ENCODE data around the gene TMEM221. TPM values are rescaled to one million over a fixed set of nuclear protein-coding genes. Genes with fewer than 3 reads are reported as not detected.

The TMEM221 gene
- total RNA-seq, 2 experiments from 2014 or later, result not detected

GRCh38 chr19:17436094-17436873, 12.2 kb downstream of the TMEM221 start:
- Mint-ChIP-seq H3K27me3 (no peaks in the 10 kb centered on the region), H3K27ac (no peak overlapping the region), H3K4me1 (ENCODE audit: low read depth) (no peaks in the 10 kb centered on the region)

GRCh38 chr19:17435218-17435617, 13.2 kb downstream of the TMEM221 start:
- H3K36me3 Mint-ChIP-seq (ENCODE audit: low read depth), result no peaks in the 10 kb centered on the region
- DNase-seq (no peak), ATAC-seq (no peak)
- H3K27me3 Mint-ChIP-seq, result no peaks in the 10 kb centered on the region
- CTCF ChIA-PET, result interaction anchor here (1.6 to 1.8 kb wide), 2 partner anchors 13 to 61 kb away, joined by 3 to 6 read pairs; no protein-coding TSS in a partner anchor
- no peak overlapping the region for H3K4me3 Mint-ChIP-seq
- no peak for TF ChIP-seq CTCF (IDR thresholded peaks at IDR 0.05)
- intact Hi-C loops (cut with micrococcal nuclease), result no loop called here
- no peaks in the 10 kb centered on the region for H3K9me3 Mint-ChIP-seq
- H3K27ac Mint-ChIP-seq, result no peak overlapping the region
- POLR2A ChIA-PET, result no interaction called here
- H3K4me1 Mint-ChIP-seq (ENCODE audit: low read depth), result no peaks in the 10 kb centered on the region

More at GRCh38 chr19:17436094-17436873, 12.2 kb downstream of the TMEM221 start:
- Mint-ChIP-seq H3K36me3 (ENCODE audit: low read depth) (no peaks in the 10 kb centered on the region), H3K9me3 (no peaks in the 10 kb centered on the region), H3K4me3 (no peak overlapping the region)
- ChIA-PET POLR2A (interaction anchor here (0.6 to 1.2 kb wide), 2 partner anchors 18 to 30 kb away, joined by 3 read pairs; no protein-coding TSS in a partner anchor), CTCF (interaction anchor here (1.5 kb wide), 1 partner anchor 61 kb away, joined by 3 read pairs; no protein-coding TSS in a partner anchor)
- ATAC-seq (no peak), DNase-seq (no peak)
- intact Hi-C loops (cut with micrococcal nuclease), result no loop called here
- TF ChIP-seq CTCF (IDR thresholded peaks at IDR 0.05), result no peak

DNA sequence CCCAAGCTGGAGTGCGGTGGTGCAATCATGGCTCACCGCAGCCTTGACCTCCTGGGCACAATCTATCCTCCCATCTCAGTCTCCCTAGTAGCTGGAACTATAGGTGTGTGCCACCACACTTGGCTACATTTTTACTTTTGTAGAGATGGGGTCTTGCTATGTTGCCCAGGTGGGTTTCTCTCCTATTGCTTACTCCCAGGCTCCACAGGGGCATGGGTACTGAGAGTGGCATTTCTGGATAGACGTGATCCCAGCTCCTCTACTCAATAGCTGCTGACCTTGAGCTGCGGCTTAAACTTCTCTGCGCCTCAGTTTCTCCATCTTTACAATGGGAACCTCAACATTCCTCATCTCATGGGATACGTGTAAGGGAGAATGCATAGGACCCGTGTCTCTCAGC, 17.1 kb downstream of the TMEM221 start:
- H3K27ac Mint-ChIP-seq, result no peak overlapping the region
- no peak for TF ChIP-seq CTCF (IDR thresholded peaks at IDR 0.05)
- intact Hi-C loops (cut with micrococcal nuclease), result no loop called here
- ChIA-PET POLR2A (interaction anchor here (0.9 to 1.3 kb wide), 2 partner anchors 11 to 35 kb away, joined by 3 read pairs; no protein-coding TSS in a partner anchor), CTCF (interaction anchor here (0.8 to 1.7 kb wide), 4 partner anchors 10 to 84 kb away, joined by 3 read pairs; partner anchors contain the start of gene MVB12A)
- H3K4me1 Mint-ChIP-seq (ENCODE audit: low read depth), result no peaks in the 10 kb centered on the region
- no peak overlapping the region for H3K4me3 Mint-ChIP-seq
- H3K36me3 Mint-ChIP-seq (ENCODE audit: low read depth), result no peaks in the 10 kb centered on the region
- no peaks in the 10 kb centered on the region for H3K9me3 Mint-ChIP-seq
- DNase-seq (no peak), ATAC-seq (no peak)
- no peaks in the 10 kb centered on the region for H3K27me3 Mint-ChIP-seq

- Mint-ChIP-seq H3K27me3 (no peaks in the 10 kb centered on the region), H3K9me3 (no peaks in the 10 kb centered on the region), H3K36me3 (ENCODE audit: low read depth) (no peaks in the 10 kb centered on the region), H3K27ac (no peak overlapping the region), H3K4me1 (ENCODE audit: low read depth) (peaks cover 2% of the 10 kb centered on the region), H3K4me3 (no peak overlapping the region)
- no peak for ATAC-seq
- CTCF ChIA-PET, result interaction anchor here (0.9 to 3.3 kb wide), 4 partner anchors 11 to 144 kb away, joined by 3 to 23 read pairs (median 6); partner anchors contain the start of gene TMEM221
- no peak for TF ChIP-seq CTCF (IDR thresholded peaks at IDR 0.05)
- POLR2A ChIA-PET, result interaction anchor here (0.6 to 0.7 kb wide), 2 partner anchors 155 to 376 kb away, joined by 3 read pairs; no protein-coding TSS in a partner anchor
- intact Hi-C loops (cut with micrococcal nuclease), result no loop called here
- no peak for DNase-seq
These were observed 18.8 kb downstream of the TMEM221 start for GRCh38 chr19:17429641-17430113.
